ENCODE results near the gene PCSK5. TPM values are rescaled to one million over a fixed set of nuclear protein-coding genes. Genes with fewer than 3 reads are reported as not detected.

Gene PCSK5
- total RNA-seq, 1 experiment from 2014 or later: 7.5 TPM

DNA sequence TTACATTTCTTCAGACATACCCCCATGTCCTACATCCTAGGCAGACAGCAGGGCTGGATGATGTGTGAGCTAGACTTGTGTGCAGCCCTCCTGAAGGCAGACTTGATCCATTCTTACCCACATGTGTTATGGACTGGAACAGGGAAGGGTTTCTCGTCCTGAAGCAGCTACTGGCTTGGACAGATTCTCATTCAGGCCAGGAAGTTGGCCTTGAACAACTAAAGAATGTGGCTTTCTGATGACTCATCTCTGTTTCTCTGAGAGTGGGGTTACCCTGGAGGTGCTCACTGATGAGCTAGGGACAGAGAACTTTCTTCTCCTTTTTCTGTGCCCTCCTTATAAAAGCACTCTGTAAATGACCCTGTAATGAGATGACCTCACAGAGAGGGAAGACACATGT lies 246.5 kb downstream of the PCSK5 start:
- no peaks in the 10 kb centered on the region for H3K9me3 Mint-ChIP-seq
- Histone ChIP-seq H3K18ac (ENCODE audit: insufficient read length, low read depth, low read length) (peak overlapping the region; percentile 53), H3K14ac (ENCODE audit: insufficient read depth, low read length) (no peak overlapping the region), H4K5ac (ENCODE audit: insufficient read length, low read depth, low read length) (no peak overlapping the region), H3K4me2 (ENCODE audit: insufficient read depth, insufficient read length, low read length) (no peak overlapping the region), H4K20me1 (ENCODE audit: control insufficient read depth, insufficient read depth, insufficient read length) (no peaks in the 10 kb centered on the region), H4K8ac (replicated peaks; ENCODE audit: insufficient read length, low read depth, low read length) (no peak overlapping the region), H4K91ac (ENCODE audit: insufficient read length, low read depth, low read length) (no peak overlapping the region), H2BK5ac (ENCODE audit: insufficient read length, low read length) (peak overlapping the region; percentile 27), H2BK120ac (ENCODE audit: low read depth, low read length, poor library complexity, severe bottlenecking) (no peak overlapping the region), H3K4ac (ENCODE audit: low read depth, low read length) (no peak overlapping the region), H2BK15ac (ENCODE audit: low read depth, low read length) (no peak overlapping the region), H3K27me3 (ENCODE audit: insufficient read depth, low read length) (no peaks in the 10 kb centered on the region), H3K23ac (ENCODE audit: insufficient read length, low read depth, low read length) (no peak overlapping the region), H3K27ac (ENCODE audit: insufficient read length, low read depth, low read length) (no peak overlapping the region), H2AK5ac (ENCODE audit: insufficient read length, low read length) (no peak overlapping the region), H3K79me1 (ENCODE audit: insufficient read depth, low read depth, low read length, poor library complexity, severe bottlenecking) (no peaks in the 10 kb centered on the region), H3K9ac (ENCODE audit: extremely low read depth, insufficient read length, low read length) (no peak overlapping the region), H3K4me1 (ENCODE audit: insufficient read depth, low read length) (peaks cover 4% of the 10 kb centered on the region; the same call in 1 of the 2 replicates), H2BK20ac (ENCODE audit: low read depth, low read length, poor library complexity, severe bottlenecking) (no peak overlapping the region), H3T11ph (ENCODE audit: low read length) (no peak overlapping the region), H3K56ac (ENCODE audit: insufficient read length, low read depth, low read length) (no peak overlapping the region), H2BK12ac (ENCODE audit: insufficient read length, low read depth, low read length) (no peak overlapping the region), H3K23me2 (ENCODE audit: insufficient read length, low read depth, low read length, poor library complexity, severe bottlenecking) (no peaks in the 10 kb centered on the region), H3K79me2 (ENCODE audit: insufficient read depth, low read length) (no peaks in the 10 kb centered on the region), H3K9me3 (ENCODE audit: control insufficient read depth, low read depth, low read length) (no peaks in the 10 kb centered on the region), H2AFZ (ENCODE audit: low read length) (no peak overlapping the region)
- TF ChIP-seq, protein P1, sequence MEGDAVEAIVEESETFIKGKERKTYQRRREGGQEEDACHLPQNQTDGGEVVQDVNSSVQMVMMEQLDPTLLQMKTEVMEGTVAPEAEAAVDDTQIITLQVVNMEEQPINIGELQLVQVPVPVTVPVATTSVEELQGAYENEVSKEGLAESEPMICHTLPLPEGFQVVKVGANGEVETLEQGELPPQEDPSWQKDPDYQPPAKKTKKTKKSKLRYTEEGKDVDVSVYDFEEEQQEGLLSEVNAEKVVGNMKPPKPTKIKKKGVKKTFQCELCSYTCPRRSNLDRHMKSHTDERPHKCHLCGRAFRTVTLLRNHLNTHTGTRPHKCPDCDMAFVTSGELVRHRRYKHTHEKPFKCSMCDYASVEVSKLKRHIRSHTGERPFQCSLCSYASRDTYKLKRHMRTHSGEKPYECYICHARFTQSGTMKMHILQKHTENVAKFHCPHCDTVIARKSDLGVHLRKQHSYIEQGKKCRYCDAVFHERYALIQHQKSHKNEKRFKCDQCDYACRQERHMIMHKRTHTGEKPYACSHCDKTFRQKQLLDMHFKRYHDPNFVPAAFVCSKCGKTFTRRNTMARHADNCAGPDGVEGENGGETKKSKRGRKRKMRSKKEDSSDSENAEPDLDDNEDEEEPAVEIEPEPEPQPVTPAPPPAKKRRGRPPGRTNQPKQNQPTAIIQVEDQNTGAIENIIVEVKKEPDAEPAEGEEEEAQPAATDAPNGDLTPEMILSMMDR (conservative IDR thresholded peaks at IDR 0.05): no peak
- no peak for DNase-seq
- H3K36me3 Mint-ChIP-seq (ENCODE audit: insufficient read depth in 1 of 3, low read depth in 3 of 3): no peaks in the 10 kb centered on the region
- H3K4me1 Mint-ChIP-seq: peaks cover 19 to 23% of the 10 kb centered on the region in 2 experiments
- H3K27me3 Mint-ChIP-seq (ENCODE audit: low read depth): no peaks in the 10 kb centered on the region
- H3K4me3 Mint-ChIP-seq: no peak overlapping the region
- no CpG with 5 or more reads among the region's 1 CpG for WGBS (ENCODE audit: extremely low coverage, insufficient read length, low lambda C conversion rate)
- H3K27ac Mint-ChIP-seq: peak overlapping the region in 2 of 3 experiments; percentile 77 to 82; a peak in 4 of 7 replicates

Data from H9 (cell line).